HG03354 (cell line): Measurements from ENCODE around the gene DHX38.
A peak's percentile ranks its signal among the peaks of the same experiment; 100 is the strongest.
"Not testable (repeated sequence)": the region's sequence is repeated elsewhere in the genome, so short reads cannot be mapped to it uniquely, and the experiment has no call there.

ENCODE experiments used
- ATAC-seq: cut with Tn5 transposase; IDR thresholded peaks from one replicate; pipeline ENCODE4 v1.9.1; 2021; ENCODE audit warnings: mild to moderate bottlenecking; ENCODE audit not compliant: unreplicated experiment, poor library complexity, severe bottlenecking

DHX38 gene

DNA sequence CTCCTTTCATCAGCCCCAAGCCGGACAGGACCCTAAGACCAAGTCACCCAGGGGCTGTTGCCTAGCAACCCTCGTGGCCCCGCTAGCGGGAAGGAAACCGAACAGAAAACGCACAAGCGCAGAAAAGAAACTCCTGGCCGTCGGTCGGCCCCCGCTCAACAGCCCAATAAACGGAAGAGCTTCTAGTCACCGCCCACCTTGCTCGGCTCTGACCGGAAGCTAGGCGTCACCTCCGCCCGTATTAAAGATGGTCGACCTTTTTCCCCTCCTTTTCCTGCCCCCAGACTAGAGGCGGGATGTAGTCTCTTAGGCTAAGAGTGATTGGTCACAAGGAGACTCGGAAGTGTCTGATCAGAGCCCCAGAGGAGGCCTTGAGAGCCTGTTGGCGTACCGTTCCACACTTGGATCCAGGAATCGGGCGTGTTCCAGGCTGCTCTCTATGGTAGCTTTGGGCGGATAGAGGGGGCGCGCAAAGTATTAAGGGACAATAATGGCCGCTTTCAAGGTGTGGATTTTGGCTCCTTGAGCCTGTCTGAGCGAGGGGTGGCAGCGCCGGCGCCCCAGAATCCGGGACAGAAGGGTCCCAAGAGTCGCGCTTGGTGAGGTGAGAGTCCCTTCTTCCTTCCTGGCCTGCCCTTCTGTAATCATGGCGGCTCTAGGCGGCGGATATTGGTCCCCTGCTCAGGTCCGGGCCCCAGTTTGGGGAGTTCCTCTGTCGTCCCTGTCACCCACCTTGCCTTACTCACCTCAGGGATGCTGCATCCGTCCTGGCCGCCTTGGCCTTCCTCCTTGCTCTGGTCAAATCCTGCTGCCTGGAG lies at the start of gene DHX38, which contains the start of gene TXNL4B:
TSS of gene DHX38 (plus strand) at position 400 of the 818 bp plus-strand sequence. CDS start 2,311 bp downstream, outside the sequence.
TSS of gene TXNL4B (minus strand) at position 173 of the 818 bp plus-strand sequence. CDS start 2,871 bp downstream, outside the sequence.
- peak; percentile 97 for ATAC-seq

DNA sequence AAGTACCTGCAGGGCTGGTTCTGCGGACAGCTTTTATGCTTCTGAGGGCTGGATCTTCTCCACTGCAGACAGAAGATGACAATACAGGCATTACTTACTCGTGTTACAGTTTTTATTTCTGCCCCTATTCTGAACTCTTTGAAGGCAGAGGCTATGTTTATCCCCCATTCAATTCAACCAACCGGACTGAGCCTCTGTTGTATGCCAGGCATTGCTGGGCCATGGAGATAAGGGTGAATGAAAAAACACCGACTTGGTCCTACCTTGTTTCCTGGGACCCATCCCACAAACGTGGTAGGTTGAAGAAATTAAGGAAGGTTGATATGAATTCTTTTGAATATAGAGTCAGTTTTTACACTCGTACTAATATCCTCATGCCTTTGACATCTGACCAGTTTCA lies 49.4 kb upstream of the DHX38 start:
- no peak for ATAC-seq

DNA sequence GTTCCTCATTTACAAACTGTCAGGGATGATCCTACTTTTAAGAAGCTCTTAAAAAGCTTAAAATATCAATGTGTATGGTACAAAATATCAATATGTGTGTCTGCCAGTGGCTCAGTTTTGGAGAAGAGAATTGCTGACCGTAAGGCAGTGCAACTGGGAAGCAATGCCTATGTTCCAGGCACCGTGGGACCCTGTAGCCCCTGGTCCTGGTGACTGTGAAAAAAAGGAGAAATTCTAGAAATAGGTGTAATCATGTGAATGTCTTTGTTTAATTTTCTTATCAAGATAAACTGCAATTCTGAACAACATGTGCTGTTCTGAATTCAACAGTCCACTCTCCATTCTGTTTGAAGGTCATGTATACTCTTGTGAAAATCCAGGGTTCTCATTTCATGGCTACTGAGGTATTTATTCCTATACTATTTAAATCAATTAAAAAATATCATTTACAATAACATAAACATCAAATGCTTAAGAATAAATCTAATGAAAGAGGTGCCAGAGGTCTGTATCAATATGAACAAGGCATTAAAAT lies 48.8 kb upstream of the DHX38 start:
- no peak for ATAC-seq

GRCh38 chr16:72049110-72049509 lies 44.5 kb upstream of the DHX38 start:
- no peak for ATAC-seq

DNA sequence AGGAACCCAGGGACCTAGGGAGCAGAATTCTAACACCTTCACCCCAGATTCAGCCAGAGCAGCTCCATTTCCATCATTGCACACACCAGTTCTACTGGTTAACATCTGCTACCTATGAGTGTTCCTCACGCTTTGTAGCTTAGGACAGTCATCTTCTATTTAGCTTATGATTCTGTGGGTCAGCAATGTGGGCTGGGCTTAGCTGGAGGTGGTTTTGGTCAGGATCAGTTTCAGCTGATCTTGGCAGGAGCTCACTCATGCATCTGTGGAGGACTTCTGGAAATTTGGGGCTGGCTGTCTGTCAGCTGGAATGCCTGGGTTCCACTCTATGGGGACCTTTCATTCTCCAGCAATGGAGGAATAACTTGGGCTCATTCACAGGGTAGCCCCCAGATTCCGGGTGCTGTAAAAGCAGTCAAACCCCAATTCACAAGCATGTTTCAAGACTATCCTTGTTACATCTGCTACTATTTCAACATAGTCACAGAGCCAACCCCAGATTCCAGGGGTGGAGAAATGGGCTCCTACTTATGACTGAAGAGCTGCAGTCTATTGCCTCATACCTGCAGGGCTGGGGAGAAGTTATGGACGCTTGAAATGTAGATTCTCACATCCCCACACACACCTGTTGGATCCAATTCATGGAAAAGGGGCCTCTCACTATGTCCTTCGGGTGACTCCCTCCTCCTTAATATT lies 42.7 kb upstream of the DHX38 start:
- no peak for ATAC-seq

- ATAC-seq, result no peak
These were observed 41.8 kb upstream of the DHX38 start for GRCh38 chr16:72051818-72052217.

DNA sequence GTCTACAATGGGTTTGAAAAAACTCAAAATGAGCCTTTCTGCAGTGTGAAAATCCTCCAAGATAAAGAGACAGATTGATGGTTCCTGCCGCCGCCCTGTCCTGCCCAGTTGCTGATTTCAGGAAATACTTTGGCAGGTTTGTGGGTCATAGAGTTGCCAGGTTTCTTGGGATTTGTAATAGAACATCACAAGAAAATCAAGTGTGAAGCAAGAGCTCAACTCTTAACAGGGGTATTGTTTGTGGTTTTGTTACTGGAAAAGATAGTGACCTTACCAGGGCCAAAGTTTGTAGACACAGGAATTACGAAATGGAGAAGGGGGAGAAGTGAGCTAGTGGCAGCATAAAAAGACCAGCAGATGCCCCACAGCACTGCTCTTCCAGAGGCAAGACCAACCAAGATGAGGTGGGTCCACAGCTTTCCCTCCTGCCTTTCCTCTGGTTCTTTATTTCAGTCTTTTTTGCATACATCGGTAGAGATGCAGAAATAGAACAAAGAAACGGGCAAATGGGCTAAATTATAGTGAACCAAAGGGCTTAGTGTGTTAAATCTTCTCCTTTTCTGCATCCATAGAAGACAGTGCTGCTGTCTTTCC lies 39.3 kb upstream of the DHX38 start, which contains the start of gene HP:
TSS of gene HP (plus strand) at position 252 of the 594 bp plus-strand sequence. CDS start at position 400, 148 bp downstream.
- not testable (repeated sequence) for ATAC-seq

DNA sequence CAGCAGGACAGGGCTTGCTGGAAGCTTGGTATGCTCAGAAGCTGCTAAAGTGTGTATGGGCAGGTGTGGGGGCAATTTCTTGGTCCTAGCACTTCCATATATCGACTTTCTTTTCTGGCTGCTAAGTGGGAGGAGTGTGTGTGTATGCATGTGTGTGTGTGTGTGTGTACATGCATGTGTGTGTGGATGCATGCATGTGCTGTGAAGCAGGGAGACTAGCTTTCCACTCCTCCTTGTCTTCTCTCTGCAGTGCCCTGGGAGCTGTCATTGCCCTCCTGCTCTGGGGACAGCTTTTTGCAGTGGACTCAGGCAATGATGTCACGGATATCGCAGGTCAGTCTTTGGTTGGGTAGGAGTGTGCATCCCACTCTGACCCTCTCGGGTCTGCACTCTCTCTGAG lies 37.7 kb upstream of the DHX38 start:
- ATAC-seq, result no peak

DNA sequence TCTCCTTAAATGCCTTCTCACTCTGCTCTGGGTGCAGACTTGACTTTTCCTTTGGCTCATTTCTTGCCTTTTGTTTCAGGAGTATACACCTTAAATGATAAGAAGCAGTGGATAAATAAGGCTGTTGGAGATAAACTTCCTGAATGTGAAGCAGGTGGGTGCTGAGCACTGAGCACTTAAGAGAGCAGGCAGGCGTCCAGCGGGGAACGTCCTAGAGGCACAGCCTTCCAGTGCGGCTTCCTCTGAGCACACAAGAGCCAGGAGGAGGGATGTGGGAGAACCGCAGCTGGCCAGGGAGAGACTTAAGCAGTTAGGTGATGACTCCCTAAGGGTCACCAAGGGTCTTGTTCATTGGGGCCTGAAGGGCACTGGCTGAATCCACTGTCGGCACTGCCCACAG lies 36.3 kb upstream of the DHX38 start:
- not testable (repeated sequence) for ATAC-seq

- not testable (repeated sequence) for ATAC-seq
These were observed 34.6 kb upstream of the DHX38 start for GRCh38 chr16:72059060-72059459.

DNA sequence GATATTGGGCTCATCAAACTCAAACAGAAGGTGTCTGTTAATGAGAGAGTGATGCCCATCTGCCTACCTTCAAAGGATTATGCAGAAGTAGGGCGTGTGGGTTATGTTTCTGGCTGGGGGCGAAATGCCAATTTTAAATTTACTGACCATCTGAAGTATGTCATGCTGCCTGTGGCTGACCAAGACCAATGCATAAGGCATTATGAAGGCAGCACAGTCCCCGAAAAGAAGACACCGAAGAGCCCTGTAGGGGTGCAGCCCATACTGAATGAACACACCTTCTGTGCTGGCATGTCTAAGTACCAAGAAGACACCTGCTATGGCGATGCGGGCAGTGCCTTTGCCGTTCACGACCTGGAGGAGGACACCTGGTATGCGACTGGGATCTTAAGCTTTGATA lies 33.2 kb upstream of the DHX38 start:
- no peak for ATAC-seq

DNA sequence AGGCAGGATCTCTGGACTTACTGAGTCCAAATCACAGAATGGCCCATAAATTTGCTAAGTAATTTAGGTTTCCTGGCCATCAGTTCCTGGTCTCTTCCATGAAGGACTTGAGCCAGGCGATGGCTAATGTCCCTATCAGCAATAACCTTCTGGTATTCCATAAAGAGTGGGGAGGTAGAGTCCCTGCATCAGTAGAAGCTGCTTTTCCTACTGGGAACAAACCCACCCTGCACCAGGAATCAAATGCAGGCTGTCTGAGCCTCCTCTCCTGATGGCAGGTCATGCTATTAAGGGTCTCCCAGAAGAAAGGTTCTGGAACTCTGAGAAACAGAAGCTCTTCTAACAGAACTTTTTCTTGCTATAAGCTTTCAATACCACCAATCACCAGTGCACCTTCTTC lies 32.1 kb upstream of the DHX38 start:
- no peak for ATAC-seq

DNA sequence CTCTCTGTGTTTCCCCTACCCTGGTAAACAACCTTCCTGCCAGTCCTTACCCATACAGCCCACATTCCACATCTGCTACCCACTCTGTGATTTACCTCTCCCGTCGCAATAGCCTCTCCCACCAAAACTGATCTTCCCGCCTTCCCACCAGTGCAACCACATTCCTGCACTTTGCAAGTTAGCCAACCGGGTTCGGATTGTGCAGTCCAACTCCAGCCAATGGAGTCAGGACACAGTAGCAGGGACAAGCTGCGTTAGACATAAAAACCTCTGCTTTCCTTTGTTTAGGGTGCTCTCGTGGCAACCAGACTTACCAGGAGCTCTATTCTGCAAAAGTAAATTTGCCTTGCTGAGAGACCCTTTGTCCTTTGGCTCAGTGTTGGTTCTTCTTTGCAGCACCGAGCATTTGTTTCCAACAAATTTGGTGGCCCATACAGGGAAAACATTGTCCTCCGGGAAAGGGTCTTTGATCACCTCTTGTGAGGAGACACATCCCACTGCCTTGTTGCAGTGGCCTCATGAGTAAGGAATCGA lies 29.2 kb upstream of the DHX38 start:
- ATAC-seq, result no peak

GRCh38 chr16:72066747-72067146 lies 26.9 kb upstream of the DHX38 start:
- no peak for ATAC-seq

DNA sequence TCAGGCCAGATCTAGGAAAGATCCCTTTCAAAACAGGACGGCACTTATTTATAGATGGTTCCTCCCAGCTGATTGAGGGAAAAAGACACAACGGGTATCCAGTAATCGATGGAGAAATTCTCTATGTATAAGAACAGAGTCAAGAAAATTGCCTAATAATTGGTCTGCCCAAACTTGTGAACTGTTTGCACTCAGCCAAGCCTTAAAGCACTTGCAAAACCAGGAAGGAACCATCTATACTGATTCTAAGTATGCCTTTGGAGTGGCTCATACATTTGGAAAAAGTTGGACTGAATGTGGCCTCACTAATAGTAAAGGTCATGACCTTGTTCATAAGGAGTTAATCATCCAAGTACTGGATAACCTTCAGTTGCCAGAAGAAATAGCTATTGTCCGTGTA lies 24.7 kb upstream of the DHX38 start:
- no peak for ATAC-seq

GRCh38 chr16:72072514-72073342 lies 20.9 kb upstream of the DHX38 start:
- ATAC-seq, result no peak

- ATAC-seq, result no peak
These were observed 20.0 kb upstream of the DHX38 start for GRCh38 chr16:72073560-72074230.

DNA sequence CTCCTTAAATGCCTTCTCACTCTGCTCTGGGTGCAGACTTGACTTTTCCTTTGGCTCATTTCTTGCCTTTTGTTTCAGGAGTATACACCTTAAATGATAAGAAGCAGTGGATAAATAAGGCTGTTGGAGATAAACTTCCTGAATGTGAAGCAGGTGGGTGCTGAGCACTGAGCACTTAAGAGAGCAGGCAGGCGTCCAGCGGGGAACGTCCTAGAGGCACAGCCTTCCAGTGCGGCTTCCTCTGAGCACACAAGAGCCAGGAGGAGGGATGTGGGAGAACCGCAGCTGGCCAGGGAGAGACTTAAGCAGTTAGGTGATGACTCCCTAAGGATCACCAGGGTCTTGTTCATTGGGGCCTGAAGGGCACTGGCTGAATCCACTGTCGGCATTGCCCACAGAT lies 18.6 kb upstream of the DHX38 start:
- not testable (repeated sequence) for ATAC-seq
